AG04450 (cell line): ENCODE data around the gene B3GALT5. TPM values are rescaled to one million over a fixed set of nuclear protein-coding genes. Genes with fewer than 3 reads are reported as not detected.

ENCODE experiments used
- CTCF ChIA-PET: fragments of 300-600, 350-600 bp; formaldehyde crosslinking; extraction: SDS; loops from one replicate; lab custom pipeline; 2022; ENCODE audit warnings: antibody characterized with exemption, inconsistent platforms; lab: Charles Lee
- POLR2A ChIA-PET: fragments of 350-600 bp; formaldehyde crosslinking; extraction: SDS; loops from one replicate; lab custom pipeline; 2021; ENCODE audit warnings: antibody characterized with exemption, inconsistent platforms; lab: Yijun Ruan, JAX
- DNase-seq: peaks from one replicate; pipeline ENCODE4 v3.0.0-alpha.2; 2011; ENCODE audit warnings: low read depth, low spot score
- H3K27ac ChIP-seq: one replicate; pipeline ENCODE4 v1.5.1; 2012; ENCODE audit warnings: low read depth, low read length, control low read depth
- H3K27me3 ChIP-seq: one replicate; pipeline ENCODE4 v1.6.0; 2012; ENCODE audit warnings: low read length; ENCODE audit not compliant: control insufficient read depth, insufficient read depth
- H3K4me3 ChIP-seq: 2 replicates; pipeline ENCODE4 v1.5.1; 2011; ENCODE audit warnings: mild to moderate bottlenecking, low read depth, low read length, control low read depth
- H3K9me3 ChIP-seq: 2 replicates; pipeline ENCODE4 v1.5.1; 2012; ENCODE audit warnings: low read length; ENCODE audit not compliant: control insufficient read depth, insufficient read depth
- CTCF ChIP-seq: IDR thresholded peaks from 2 replicates; pipeline ENCODE4 v1.5.1; 2011; ENCODE audit warnings: low read depth, low read length, control low read depth, inconsistent platforms
- polyA plus RNA-seq: library from polyadenylated mRNA; depleted of rRNA; stranded (reverse); fragments of >200 nt; gene quantifications from 2 replicates; pipeline ENCODE4 v1.2.3, GENCODE V29; 2011

The B3GALT5 gene
- polyA plus RNA-seq, 1 experiment, result 0.05 TPM

GRCh38 chr21:39712976-39713375 is 100.2 kb downstream of the B3GALT5 start:
- no peak for TF ChIP-seq CTCF
- POLR2A ChIA-PET, result no interaction called here
- Histone ChIP-seq H3K4me3 (no peak overlapping the region), H3K27me3 (peaks cover 2% of the 10 kb centered on the region), H3K9me3 (no peaks in the 10 kb centered on the region), H3K27ac (no peak overlapping the region)
- CTCF ChIA-PET, result interaction anchor here (8.1 kb wide), 1 partner anchor 195 kb away, joined by 160 read pairs; no protein-coding TSS in a partner anchor
- no peak for DNase-seq

- Histone ChIP-seq H3K9me3 (no peaks in the 10 kb centered on the region), H3K27me3 (peaks cover 2% of the 10 kb centered on the region), H3K4me3 (no peak overlapping the region), H3K27ac (no peak overlapping the region)
- no peak for TF ChIP-seq CTCF
- no peak for DNase-seq
- POLR2A ChIA-PET, result no interaction called here
- CTCF ChIA-PET, result interaction anchor here (0.8 to 8.1 kb wide), 2 partner anchors 8 to 196 kb away, joined by 4 to 160 read pairs; no protein-coding TSS in a partner anchor
These were observed 101.2 kb downstream of the B3GALT5 start for GRCh38 chr21:39713905-39714304.

GRCh38 chr21:39714331-39714730 is 101.6 kb downstream of the B3GALT5 start:
- H3K27ac ChIP-seq, result no peak overlapping the region
- H3K4me3 ChIP-seq, result no peak overlapping the region
- ChIA-PET POLR2A (no interaction called here), CTCF (interaction anchor here (0.8 to 8.1 kb wide), 2 partner anchors 8 to 197 kb away, joined by 4 to 160 read pairs; no protein-coding TSS in a partner anchor)
- peaks cover 2% of the 10 kb centered on the region for H3K27me3 ChIP-seq
- no peak for DNase-seq
- TF ChIP-seq CTCF, result no peak
- H3K9me3 ChIP-seq, result no peaks in the 10 kb centered on the region

GRCh38 chr21:39715804-39716397 is 103.2 kb downstream of the B3GALT5 start:
- Histone ChIP-seq H3K27me3 (peaks cover 2% of the 10 kb centered on the region), H3K9me3 (no peaks in the 10 kb centered on the region), H3K27ac (no peak overlapping the region), H3K4me3 (no peak overlapping the region)
- peak; percentile 63 for TF ChIP-seq CTCF
- CTCF ChIA-PET, result interaction anchor here (0.6 to 8.1 kb wide), 9 partner anchors 10 to 1905 kb away, joined by 3 to 160 read pairs (median 4); no protein-coding TSS in a partner anchor
- DNase-seq, result peak; percentile 8
- POLR2A ChIA-PET, result no interaction called here

- no peak for DNase-seq
- ChIA-PET POLR2A (no interaction called here), CTCF (interaction anchor here (8.1 kb wide), 1 partner anchor 203 kb away, joined by 160 read pairs; no protein-coding TSS in a partner anchor)
- H3K27me3 ChIP-seq, result no peaks in the 10 kb centered on the region
- TF ChIP-seq CTCF, result peak; percentile 22; the same call in 1 of the 2 replicates
- H3K27ac ChIP-seq, result no peak overlapping the region
- no peak overlapping the region for H3K4me3 ChIP-seq
- no peaks in the 10 kb centered on the region for H3K9me3 ChIP-seq
These were observed 107.5 kb downstream of the B3GALT5 start for GRCh38 chr21:39720126-39720778.
